ENCODE measurements around the gene TMEM170B.

DNA sequence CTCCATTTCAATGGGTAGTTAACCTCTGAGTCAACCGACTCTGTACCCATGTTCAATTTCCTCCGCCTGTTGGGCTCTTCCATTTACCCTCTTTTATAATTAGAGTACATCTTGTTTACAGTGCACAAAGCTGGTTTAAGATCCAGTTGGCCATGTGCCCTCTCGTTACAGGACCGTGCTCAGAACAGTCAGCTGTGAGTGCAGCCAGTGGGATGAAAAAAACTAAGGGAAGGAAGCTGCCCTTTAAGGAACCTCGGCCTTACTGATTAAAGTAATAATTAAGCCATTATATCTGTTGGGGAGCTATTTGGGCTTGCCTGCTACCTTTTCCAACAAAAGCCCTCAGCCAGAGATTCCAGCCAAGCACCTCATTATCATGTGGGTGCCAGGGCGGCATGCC, 68.8 kb downstream of the TMEM170B start:
- no peak for TF ChIP-seq EZH2phosphoT487 (IDR thresholded peaks at IDR 0.05; ENCODE audit: low read length)
- TF ChIP-seq, protein P1, sequence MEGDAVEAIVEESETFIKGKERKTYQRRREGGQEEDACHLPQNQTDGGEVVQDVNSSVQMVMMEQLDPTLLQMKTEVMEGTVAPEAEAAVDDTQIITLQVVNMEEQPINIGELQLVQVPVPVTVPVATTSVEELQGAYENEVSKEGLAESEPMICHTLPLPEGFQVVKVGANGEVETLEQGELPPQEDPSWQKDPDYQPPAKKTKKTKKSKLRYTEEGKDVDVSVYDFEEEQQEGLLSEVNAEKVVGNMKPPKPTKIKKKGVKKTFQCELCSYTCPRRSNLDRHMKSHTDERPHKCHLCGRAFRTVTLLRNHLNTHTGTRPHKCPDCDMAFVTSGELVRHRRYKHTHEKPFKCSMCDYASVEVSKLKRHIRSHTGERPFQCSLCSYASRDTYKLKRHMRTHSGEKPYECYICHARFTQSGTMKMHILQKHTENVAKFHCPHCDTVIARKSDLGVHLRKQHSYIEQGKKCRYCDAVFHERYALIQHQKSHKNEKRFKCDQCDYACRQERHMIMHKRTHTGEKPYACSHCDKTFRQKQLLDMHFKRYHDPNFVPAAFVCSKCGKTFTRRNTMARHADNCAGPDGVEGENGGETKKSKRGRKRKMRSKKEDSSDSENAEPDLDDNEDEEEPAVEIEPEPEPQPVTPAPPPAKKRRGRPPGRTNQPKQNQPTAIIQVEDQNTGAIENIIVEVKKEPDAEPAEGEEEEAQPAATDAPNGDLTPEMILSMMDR (IDR thresholded peaks at IDR 0.05; ENCODE audit: low read length): no peak
